NCI-H1105 (cell line): ENCODE measurements around the gene C1orf35.
A peak's percentile ranks its signal among the peaks of the same experiment; 100 is the strongest.
"Not testable (repeated sequence)": the region's sequence is repeated elsewhere in the genome, so short reads cannot be mapped to it uniquely, and the experiment has no call there.

ENCODE experiments used
- DNase-seq: peaks from one replicate; lab custom pipeline; 2025; lab: John Stamatoyannopoulos, UW

Gene C1orf35

GRCh38 chr1:228142155-228142691 lies 39.1 kb upstream of the C1orf35 start:
- DNase-seq = no peak

GRCh38 chr1:228141226-228142044 lies 38.3 kb upstream of the C1orf35 start:
- no peak for DNase-seq

- DNase-seq = no peak
These were observed 37.6 kb upstream of the C1orf35 start for GRCh38 chr1:228140724-228141225.

GRCh38 chr1:228139931-228140723 lies 37.0 kb upstream of the C1orf35 start, which contains the start of gene GUK1:
GUK1 (plus strand) TSS chr1:228140279; CDS start chr1:228140303, 24 bp downstream.
- peak; percentile 94 for DNase-seq

- no peak for DNase-seq
These were observed 36.3 kb upstream of the C1orf35 start for GRCh38 chr1:228139406-228139930.

- no peak for DNase-seq
These were observed 33.8 kb upstream of the C1orf35 start for GRCh38 chr1:228136901-228137300.

GRCh38 chr1:228134591-228134990 lies 31.5 kb upstream of the C1orf35 start:
- DNase-seq = no peak

- no peak for DNase-seq
These were observed 28.6 kb upstream of the C1orf35 start for GRCh38 chr1:228131766-228132165.

- DNase-seq = no peak
These were observed 22.1 kb upstream of the C1orf35 start for GRCh38 chr1:228125185-228125584.

GRCh38 chr1:228123505-228123904 lies 20.4 kb upstream of the C1orf35 start:
- no peak for DNase-seq

GRCh38 chr1:228122921-228123441 lies 19.9 kb upstream of the C1orf35 start:
- DNase-seq = no peak

- no peak for DNase-seq
These were observed 17.8 kb upstream of the C1orf35 start for GRCh38 chr1:228120857-228121489.

GRCh38 chr1:228120351-228120750 lies 17.2 kb upstream of the C1orf35 start:
- DNase-seq = no peak

- DNase-seq = no peak
These were observed 14.9 kb upstream of the C1orf35 start for GRCh38 chr1:228118040-228118439.

GRCh38 chr1:228117335-228117734 lies 14.2 kb upstream of the C1orf35 start:
- no peak for DNase-seq

GRCh38 chr1:228114827-228115226 lies 11.7 kb upstream of the C1orf35 start:
- no peak for DNase-seq

- no peak for DNase-seq
These were observed 9.5 kb upstream of the C1orf35 start for GRCh38 chr1:228112617-228113016.

GRCh38 chr1:228112167-228112566 lies 9.0 kb upstream of the C1orf35 start:
- DNase-seq = no peak

- not testable (repeated sequence) for DNase-seq
These were observed 8.2 kb upstream of the C1orf35 start for GRCh38 chr1:228111315-228111714.

- DNase-seq = no peak
These were observed 7.4 kb upstream of the C1orf35 start for GRCh38 chr1:228110556-228110955.

- DNase-seq = no peak
These were observed 6.9 kb upstream of the C1orf35 start for GRCh38 chr1:228109962-228110488.
